ENCODE measurements around the gene GABARAPL2. TPM values are rescaled to one million over a fixed set of nuclear protein-coding genes. Genes with fewer than 3 reads are reported as not detected.
"Not testable (repeated sequence)": the region's sequence is repeated elsewhere in the genome, so short reads cannot be mapped to it uniquely, and the experiment has no call there.

Gene GABARAPL2
- polyA plus RNA-seq, 3 donors = 84.3 to 302 (median 280) TPM

DNA sequence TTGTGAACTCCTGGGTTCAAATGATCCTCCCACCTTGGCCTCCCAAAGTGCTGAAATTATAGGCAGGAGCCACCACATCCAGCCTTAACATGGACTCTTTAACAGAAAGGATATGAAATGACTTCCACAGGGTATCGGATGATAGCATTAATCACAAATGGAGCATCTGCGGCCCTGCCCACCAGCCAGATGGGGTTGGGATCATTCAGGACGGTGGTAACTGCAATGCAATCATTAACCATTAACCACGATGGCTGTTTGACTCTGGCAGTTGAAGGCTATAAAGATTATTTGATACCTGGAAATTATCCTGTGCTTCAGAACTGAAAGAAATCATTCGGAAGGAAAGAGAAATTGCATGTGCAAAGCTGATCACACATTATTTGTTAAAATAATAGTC, 24.9 kb upstream of the GABARAPL2 start:
- H3K9me3 ChIP-seq (replicated peaks in 1 of 2; ENCODE audit: control insufficient read depth in 1 of 2, insufficient read depth in 1 of 2, low read length in 2 of 2) = no peaks in the 10 kb centered on the region
- no peaks in the 10 kb centered on the region for H3K4me1 ChIP-seq (ENCODE audit: control insufficient read depth in 1 of 2, insufficient read depth in 2 of 2, low read length in 2 of 2)
- H3K27ac Mint-ChIP-seq = no peak overlapping the region
- H3K27ac ChIP-seq (ENCODE audit: low read depth in 1 of 2, low read length in 2 of 2) = no peak overlapping the region
- H2AFZ ChIP-seq (ENCODE audit: insufficient read depth, low read depth, low read length, poor library complexity, severe bottlenecking) = no peak overlapping the region
- H3K36me3 ChIP-seq (replicated peaks in 1 of 2; ENCODE audit: control insufficient read depth in 1 of 2, insufficient read depth in 2 of 2, low read length in 2 of 2) = no peaks in the 10 kb centered on the region
- H3K36me3 Mint-ChIP-seq = no peaks in the 10 kb centered on the region
- H3K9me3 Mint-ChIP-seq = peaks cover 0 to 2% (median 0%) of the 10 kb centered on the region in 7 donors
- H3K27me3 Mint-ChIP-seq (ENCODE audit: low read depth in 3 of 3) = peaks cover 0 to 3% (median 0%) of the 10 kb centered on the region in 3 donors
- H3K4me2 ChIP-seq (replicated peaks; ENCODE audit: extremely low read depth, low read length, poor library complexity, severe bottlenecking) = no peak overlapping the region
- no peaks in the 10 kb centered on the region for H3K79me2 ChIP-seq (ENCODE audit: insufficient read depth, low read length)
- no peaks in the 10 kb centered on the region for H3K4me1 Mint-ChIP-seq
- no peak for DNase-seq
- H3K9ac ChIP-seq (ENCODE audit: insufficient read depth, low read length, poor library complexity, severe bottlenecking) = no peak overlapping the region
- H3K27me3 ChIP-seq (ENCODE audit: control insufficient read depth in 2 of 2, insufficient read depth in 2 of 2, low read length in 2 of 2) = no peaks in the 10 kb centered on the region
- no peak overlapping the region for H3K4me3 ChIP-seq (replicated peaks in 1 of 3; ENCODE audit: low read depth in 2 of 3, low read length in 3 of 3)
- intact Hi-C loops (cut with micrococcal nuclease) = no loop called here
- H3K4me3 Mint-ChIP-seq = no peak overlapping the region
- WGBS (ENCODE audit: insufficient coverage) = no CpG with 5 or more reads among the region's 5 CpGs
- no peaks in the 10 kb centered on the region for H4K20me1 ChIP-seq (ENCODE audit: insufficient read depth, low read length)
- TF ChIP-seq, protein P1, sequence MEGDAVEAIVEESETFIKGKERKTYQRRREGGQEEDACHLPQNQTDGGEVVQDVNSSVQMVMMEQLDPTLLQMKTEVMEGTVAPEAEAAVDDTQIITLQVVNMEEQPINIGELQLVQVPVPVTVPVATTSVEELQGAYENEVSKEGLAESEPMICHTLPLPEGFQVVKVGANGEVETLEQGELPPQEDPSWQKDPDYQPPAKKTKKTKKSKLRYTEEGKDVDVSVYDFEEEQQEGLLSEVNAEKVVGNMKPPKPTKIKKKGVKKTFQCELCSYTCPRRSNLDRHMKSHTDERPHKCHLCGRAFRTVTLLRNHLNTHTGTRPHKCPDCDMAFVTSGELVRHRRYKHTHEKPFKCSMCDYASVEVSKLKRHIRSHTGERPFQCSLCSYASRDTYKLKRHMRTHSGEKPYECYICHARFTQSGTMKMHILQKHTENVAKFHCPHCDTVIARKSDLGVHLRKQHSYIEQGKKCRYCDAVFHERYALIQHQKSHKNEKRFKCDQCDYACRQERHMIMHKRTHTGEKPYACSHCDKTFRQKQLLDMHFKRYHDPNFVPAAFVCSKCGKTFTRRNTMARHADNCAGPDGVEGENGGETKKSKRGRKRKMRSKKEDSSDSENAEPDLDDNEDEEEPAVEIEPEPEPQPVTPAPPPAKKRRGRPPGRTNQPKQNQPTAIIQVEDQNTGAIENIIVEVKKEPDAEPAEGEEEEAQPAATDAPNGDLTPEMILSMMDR (IDR thresholded peaks at IDR 0.05) = no peak

DNA sequence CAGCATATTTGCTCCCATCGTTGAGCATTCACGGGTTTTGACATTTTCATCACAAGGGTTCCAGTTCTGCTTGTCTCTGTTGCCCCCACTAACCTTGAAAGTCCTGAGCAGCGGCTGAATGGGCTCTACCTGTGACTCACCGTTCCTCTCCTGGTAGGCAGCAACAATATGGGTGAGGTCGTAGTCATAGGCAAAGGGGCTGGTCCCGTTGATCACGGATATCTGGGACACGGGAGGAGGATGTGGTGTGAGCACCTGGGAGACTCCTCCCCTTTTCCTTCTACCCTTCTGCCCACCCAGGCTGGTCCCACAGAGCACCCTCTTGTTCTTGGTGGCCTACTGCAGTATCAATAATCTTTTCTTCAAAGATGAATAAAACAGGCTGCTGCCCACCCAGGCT, 23.7 kb upstream of the GABARAPL2 start:
- H3K9ac ChIP-seq (ENCODE audit: insufficient read depth, low read length, poor library complexity, severe bottlenecking); intact Hi-C loops (cut with micrococcal nuclease); H3K36me3 ChIP-seq (replicated peaks in 1 of 2; ENCODE audit: control insufficient read depth in 1 of 2, insufficient read depth in 2 of 2, low read length in 2 of 2); H3K4me2 ChIP-seq (replicated peaks; ENCODE audit: extremely low read depth, low read length, poor library complexity, severe bottlenecking); H3K4me1 Mint-ChIP-seq; H3K79me2 ChIP-seq (ENCODE audit: insufficient read depth, low read length); H3K27me3 ChIP-seq (ENCODE audit: control insufficient read depth in 2 of 2, insufficient read depth in 2 of 2, low read length in 2 of 2); H3K27ac ChIP-seq (ENCODE audit: low read depth in 1 of 2, low read length in 2 of 2); H3K36me3 Mint-ChIP-seq; H3K4me3 Mint-ChIP-seq; H3K9me3 Mint-ChIP-seq; DNase-seq; H3K27me3 Mint-ChIP-seq (ENCODE audit: low read depth in 3 of 3); H3K27ac Mint-ChIP-seq; H3K9me3 ChIP-seq (replicated peaks in 1 of 2; ENCODE audit: control insufficient read depth in 1 of 2, insufficient read depth in 1 of 2, low read length in 2 of 2); H2AFZ ChIP-seq (ENCODE audit: insufficient read depth, low read depth, low read length, poor library complexity, severe bottlenecking); H3K4me1 ChIP-seq (ENCODE audit: control insufficient read depth in 1 of 2, insufficient read depth in 2 of 2, low read length in 2 of 2); H4K20me1 ChIP-seq (ENCODE audit: insufficient read depth, low read length); H3K4me3 ChIP-seq (replicated peaks in 1 of 3; ENCODE audit: low read depth in 2 of 3, low read length in 3 of 3): not testable (repeated sequence)
- 80% methylated on average over 1 of the region's 8 CpGs for WGBS (ENCODE audit: insufficient coverage)

DNA sequence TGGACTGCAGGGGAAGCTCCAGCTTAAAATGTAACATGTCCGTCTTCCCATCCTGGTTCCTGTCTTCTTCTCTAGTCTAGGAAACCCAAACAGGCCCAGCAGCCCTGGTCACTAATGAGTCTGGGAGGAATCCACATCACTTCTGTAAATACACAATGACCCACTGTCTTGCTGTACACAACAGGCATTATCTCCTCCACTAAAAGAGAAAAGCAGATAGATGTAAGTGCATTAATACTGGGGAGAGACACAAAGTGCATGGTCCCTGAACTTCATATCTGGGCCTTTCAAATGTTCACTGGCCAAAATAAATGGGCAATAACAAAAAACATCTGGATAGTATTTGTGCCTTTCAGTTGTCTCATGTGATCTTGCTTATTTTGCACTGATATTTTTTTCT, 20.3 kb upstream of the GABARAPL2 start:
- H3K27ac Mint-ChIP-seq; H3K4me3 ChIP-seq (replicated peaks in 1 of 3; ENCODE audit: low read depth in 2 of 3, low read length in 3 of 3); H3K36me3 Mint-ChIP-seq; H3K4me1 Mint-ChIP-seq; H3K9me3 ChIP-seq (replicated peaks in 1 of 2; ENCODE audit: control insufficient read depth in 1 of 2, insufficient read depth in 1 of 2, low read length in 2 of 2); H3K27me3 Mint-ChIP-seq (ENCODE audit: low read depth in 3 of 3); DNase-seq; H3K27me3 ChIP-seq (ENCODE audit: control insufficient read depth in 2 of 2, insufficient read depth in 2 of 2, low read length in 2 of 2); H3K36me3 ChIP-seq (replicated peaks in 1 of 2; ENCODE audit: control insufficient read depth in 1 of 2, insufficient read depth in 2 of 2, low read length in 2 of 2); H3K4me3 Mint-ChIP-seq; H4K20me1 ChIP-seq (ENCODE audit: insufficient read depth, low read length); intact Hi-C loops (cut with micrococcal nuclease); H3K4me2 ChIP-seq (replicated peaks; ENCODE audit: extremely low read depth, low read length, poor library complexity, severe bottlenecking); H3K9me3 Mint-ChIP-seq; H3K79me2 ChIP-seq (ENCODE audit: insufficient read depth, low read length); H2AFZ ChIP-seq (ENCODE audit: insufficient read depth, low read depth, low read length, poor library complexity, severe bottlenecking); H3K27ac ChIP-seq (ENCODE audit: low read depth in 1 of 2, low read length in 2 of 2); H3K9ac ChIP-seq (ENCODE audit: insufficient read depth, low read length, poor library complexity, severe bottlenecking): not testable (repeated sequence)
- no CpG with 5 or more reads among the region's 1 CpG for WGBS (ENCODE audit: insufficient coverage)
- H3K4me1 ChIP-seq (ENCODE audit: control insufficient read depth in 1 of 2, insufficient read depth in 2 of 2, low read length in 2 of 2) = peaks cover 10% of the 10 kb centered on the region in 2 donors
